Heart left ventricle (tissue), 13 donors: ENCODE data around the gene LRRC28.

Experiments used
- POLR2A ChIP-seq, 2 donors: fragments of 450-650 bp; IDR thresholded peaks; one replicate each; pipeline ENCODE4 v1.6.1; 2017; ENCODE audit warnings: antibody characterized with exemption in 2 of 2, mild to moderate bottlenecking in 2 of 2, moderate library complexity in 2 of 2
- TF ChIP-seq, protein P1 (sequence below), 12 donors: fragments of 200-600 bp; sonication (generic) in 4 of 12; IDR thresholded peaks; one replicate each; pipeline versions ENCODE4 v1.5.0 to v1.8.0; 2018 to 2022; ENCODE audit warnings: antibody characterized with exemption in 12 of 12, mild to moderate bottlenecking in 5 of 12
- donor health status: ischemic (EF 13 %, LVEDD 7.1; RV severe dilation, severe dysfunction).
- donor health status: DM: no; HTN: yes; CAD: no.
- donor health status: DM: no; HTN: no; CAD: no.
- donor health status: ischemic (EF 25% LVEDD 6.9; RV normal size, moderate dysfunction).
- donor health status: ischemic (EF 25% LVEDD 5.7; RV mildly dilated, moderate dysfunction).
- donor health status: ischemic (EF 35%, LVEDD 5.7; RV mildly dilated, moderate dysfunction).
- donor health status: nonischemic (EF 11% LVEDD 7.7; RV severe dilation, severe dysfunction).
- donor health status: DM: yes; HTN: yes; CAD: no.
- donor health status: PGD.
- donor health status: ischemic (EF 29% LVEDD 5.4; RV normal size, mild dysfunction).
- donor health status: nonischemic (EF 23%, LVEDD 6.1; RV moderate dilation, normal function).

DNA sequence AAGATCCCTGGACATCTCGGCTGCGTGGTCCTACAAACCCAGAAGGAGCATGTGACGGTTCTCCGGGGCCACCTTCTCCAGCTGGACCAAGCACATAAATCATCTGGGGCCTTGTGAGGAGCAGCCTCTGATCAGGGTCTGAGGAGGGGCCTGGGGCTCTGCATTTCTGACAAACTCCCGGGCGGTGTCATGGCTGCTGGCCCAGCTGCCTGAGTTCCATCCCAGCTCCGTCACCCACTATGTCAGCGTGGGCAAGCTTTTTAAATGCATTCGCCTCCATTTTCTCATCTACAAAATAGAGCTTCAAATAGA, 188.2 kb downstream of the LRRC28 start:
- TF ChIP-seq, protein P1, sequence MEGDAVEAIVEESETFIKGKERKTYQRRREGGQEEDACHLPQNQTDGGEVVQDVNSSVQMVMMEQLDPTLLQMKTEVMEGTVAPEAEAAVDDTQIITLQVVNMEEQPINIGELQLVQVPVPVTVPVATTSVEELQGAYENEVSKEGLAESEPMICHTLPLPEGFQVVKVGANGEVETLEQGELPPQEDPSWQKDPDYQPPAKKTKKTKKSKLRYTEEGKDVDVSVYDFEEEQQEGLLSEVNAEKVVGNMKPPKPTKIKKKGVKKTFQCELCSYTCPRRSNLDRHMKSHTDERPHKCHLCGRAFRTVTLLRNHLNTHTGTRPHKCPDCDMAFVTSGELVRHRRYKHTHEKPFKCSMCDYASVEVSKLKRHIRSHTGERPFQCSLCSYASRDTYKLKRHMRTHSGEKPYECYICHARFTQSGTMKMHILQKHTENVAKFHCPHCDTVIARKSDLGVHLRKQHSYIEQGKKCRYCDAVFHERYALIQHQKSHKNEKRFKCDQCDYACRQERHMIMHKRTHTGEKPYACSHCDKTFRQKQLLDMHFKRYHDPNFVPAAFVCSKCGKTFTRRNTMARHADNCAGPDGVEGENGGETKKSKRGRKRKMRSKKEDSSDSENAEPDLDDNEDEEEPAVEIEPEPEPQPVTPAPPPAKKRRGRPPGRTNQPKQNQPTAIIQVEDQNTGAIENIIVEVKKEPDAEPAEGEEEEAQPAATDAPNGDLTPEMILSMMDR (IDR thresholded peaks at IDR 0.05) = no peak
- no peak for TF ChIP-seq POLR2A (IDR thresholded peaks at IDR 0.05)
